Measurements from ENCODE around the gene ARHGAP18.

ARHGAP18 gene

GRCh38 chr6:129709769-129710449, at the start of gene ARHGAP18:
Gene ARHGAP18, minus strand, starts transcription at chr6:129710177. Its CDS starts 41 bp downstream, at chr6:129710136.
- peak; percentile 88 for DNase-seq

- DNase-seq = no peak
Measured at GRCh38 chr6:129755787-129756186, 45.8 kb upstream of the ARHGAP18 start.

- peak; percentile 59 for DNase-seq
Measured at GRCh38 chr6:129754750-129755149, 44.8 kb upstream of the ARHGAP18 start.

GRCh38 chr6:129753422-129753821, 43.4 kb upstream of the ARHGAP18 start:
- DNase-seq = peak; percentile 68

- DNase-seq = no peak
Measured at GRCh38 chr6:129751384-129751783, 41.4 kb upstream of the ARHGAP18 start.

GRCh38 chr6:129750360-129750759, 40.4 kb upstream of the ARHGAP18 start:
- no peak for DNase-seq

GRCh38 chr6:129749749-129750120, 39.8 kb upstream of the ARHGAP18 start:
- DNase-seq = peak; percentile 89

GRCh38 chr6:129748901-129749748, 39.1 kb upstream of the ARHGAP18 start:
- peak; percentile 77 for DNase-seq

- DNase-seq = peak; percentile 53
Measured at GRCh38 chr6:129748212-129748900, 38.4 kb upstream of the ARHGAP18 start.

- no peak for DNase-seq
Measured at GRCh38 chr6:129747588-129748112, 37.7 kb upstream of the ARHGAP18 start.

- DNase-seq = no peak
Measured at GRCh38 chr6:129744880-129745237, 34.9 kb upstream of the ARHGAP18 start.

GRCh38 chr6:129744201-129744879, 34.4 kb upstream of the ARHGAP18 start:
- DNase-seq = peak; percentile 81

- DNase-seq = no peak
Measured at GRCh38 chr6:129740013-129740412, 30.0 kb upstream of the ARHGAP18 start.

GRCh38 chr6:129736105-129736504, 26.1 kb upstream of the ARHGAP18 start:
- DNase-seq = no peak

GRCh38 chr6:129733290-129733689, 23.3 kb upstream of the ARHGAP18 start:
- DNase-seq = no peak

GRCh38 chr6:129732542-129732941, 22.6 kb upstream of the ARHGAP18 start:
- DNase-seq = no peak

- no peak for DNase-seq
Measured at GRCh38 chr6:129732034-129732433, 22.1 kb upstream of the ARHGAP18 start.

GRCh38 chr6:129731428-129731827, 21.5 kb upstream of the ARHGAP18 start:
- DNase-seq = no peak

- DNase-seq = no peak
Measured at GRCh38 chr6:129730477-129731165, 20.6 kb upstream of the ARHGAP18 start.

- DNase-seq = no peak
Measured at GRCh38 chr6:129726650-129727049, 16.7 kb upstream of the ARHGAP18 start.

- no peak for DNase-seq
Measured at GRCh38 chr6:129725341-129725740, 15.4 kb upstream of the ARHGAP18 start.

GRCh38 chr6:129719692-129720091, 9.7 kb upstream of the ARHGAP18 start:
- DNase-seq = no peak
